ENCODE data around the gene EFCAB9. TPM values are rescaled to one million over a fixed set of nuclear protein-coding genes. Genes with fewer than 3 reads are reported as not detected.
"Not testable (repeated sequence)": the region's sequence is repeated elsewhere in the genome, so short reads cannot be mapped to it uniquely, and the experiment has no call there.

EFCAB9 gene
- not detected for polyA plus RNA-seq (2012; ENCODE audit: low read depth, missing spikeins)

DNA sequence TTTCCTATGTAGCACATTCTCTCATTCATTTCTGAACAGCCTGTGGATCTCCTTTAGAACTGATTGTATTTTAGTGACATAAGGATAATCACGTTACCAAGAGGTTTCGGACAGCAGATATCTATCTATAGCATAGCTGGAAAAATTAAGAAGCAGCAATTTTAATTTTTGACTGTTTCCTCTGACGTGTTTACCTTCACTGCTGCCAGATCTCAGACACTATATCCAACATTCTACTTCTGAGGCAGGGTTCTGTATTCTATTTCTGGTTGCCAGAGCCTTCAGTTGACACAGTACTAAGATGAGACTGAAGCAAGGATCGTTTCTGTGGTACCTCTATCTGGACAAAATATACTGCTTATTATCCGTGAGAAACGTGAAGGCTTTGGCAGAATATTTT lies at the start of gene EFCAB9:
TSS of gene EFCAB9 (plus strand) at position 301 of the 400 bp plus-strand sequence. CDS start at position 302, 1 bp downstream.
- TF ChIP-seq PAX5 (IDR thresholded peaks at IDR 0.05; ENCODE audit: insufficient read depth, low read length, severe bottlenecking) (no peak), POLR2A (IDR thresholded peaks at IDR 0.05; ENCODE audit: low read depth, low read length) (no peak), POU2F2 (IDR thresholded peaks at IDR 0.05; ENCODE audit: low read depth, low read length) (no peak), SPI1 (IDR thresholded peaks at IDR 0.05; ENCODE audit: low read depth, low read length) (no peak), POLR2AphosphoS5 (IDR thresholded peaks at IDR 0.05; ENCODE audit: low read depth, low read length) (no peak), TAF1 (IDR thresholded peaks at IDR 0.05; ENCODE audit: low read depth, low read length) (no peak)
- no peak for FAIRE-seq
- DNase-seq (ENCODE audit: insufficient read length, low spot score): no peak

DNA sequence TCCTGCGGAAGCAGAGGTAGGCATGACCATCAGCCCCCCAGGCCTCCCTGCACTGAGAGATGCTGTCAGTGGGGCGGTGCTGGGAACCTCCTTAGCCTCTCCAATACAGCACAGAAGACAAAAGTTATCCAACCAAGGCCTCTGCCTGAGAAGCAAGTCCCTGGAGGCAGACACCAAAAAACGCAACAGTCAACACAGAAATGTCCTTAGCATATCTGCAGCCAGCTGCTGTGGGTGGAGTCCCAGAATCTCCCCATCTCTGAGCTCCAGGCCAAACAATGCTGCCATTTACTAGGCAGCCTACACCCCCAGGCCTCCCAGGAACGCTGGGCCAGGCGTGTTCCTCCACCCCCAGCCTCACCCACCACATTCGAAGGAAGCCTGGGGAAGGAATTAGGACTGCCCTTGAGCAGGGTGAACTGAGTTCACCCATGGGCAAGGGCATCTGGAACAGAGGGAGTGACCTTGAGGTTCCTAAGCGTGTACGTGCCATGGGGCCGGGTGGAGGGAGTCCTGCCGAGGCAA lies 49.6 kb upstream of the EFCAB9 start:
- TF ChIP-seq POLR2AphosphoS5 (IDR thresholded peaks at IDR 0.05; ENCODE audit: low read depth, low read length) (no peak), POU2F2 (IDR thresholded peaks at IDR 0.05; ENCODE audit: low read depth, low read length) (no peak), TAF1 (IDR thresholded peaks at IDR 0.05; ENCODE audit: low read depth, low read length) (no peak), SPI1 (IDR thresholded peaks at IDR 0.05; ENCODE audit: low read depth, low read length) (no peak), PAX5 (IDR thresholded peaks at IDR 0.05; ENCODE audit: insufficient read depth, low read length, severe bottlenecking) (no peak), POLR2A (IDR thresholded peaks at IDR 0.05; ENCODE audit: low read depth, low read length) (no peak)
- no peak for DNase-seq (ENCODE audit: insufficient read length, low spot score)
- no peak for FAIRE-seq

DNA sequence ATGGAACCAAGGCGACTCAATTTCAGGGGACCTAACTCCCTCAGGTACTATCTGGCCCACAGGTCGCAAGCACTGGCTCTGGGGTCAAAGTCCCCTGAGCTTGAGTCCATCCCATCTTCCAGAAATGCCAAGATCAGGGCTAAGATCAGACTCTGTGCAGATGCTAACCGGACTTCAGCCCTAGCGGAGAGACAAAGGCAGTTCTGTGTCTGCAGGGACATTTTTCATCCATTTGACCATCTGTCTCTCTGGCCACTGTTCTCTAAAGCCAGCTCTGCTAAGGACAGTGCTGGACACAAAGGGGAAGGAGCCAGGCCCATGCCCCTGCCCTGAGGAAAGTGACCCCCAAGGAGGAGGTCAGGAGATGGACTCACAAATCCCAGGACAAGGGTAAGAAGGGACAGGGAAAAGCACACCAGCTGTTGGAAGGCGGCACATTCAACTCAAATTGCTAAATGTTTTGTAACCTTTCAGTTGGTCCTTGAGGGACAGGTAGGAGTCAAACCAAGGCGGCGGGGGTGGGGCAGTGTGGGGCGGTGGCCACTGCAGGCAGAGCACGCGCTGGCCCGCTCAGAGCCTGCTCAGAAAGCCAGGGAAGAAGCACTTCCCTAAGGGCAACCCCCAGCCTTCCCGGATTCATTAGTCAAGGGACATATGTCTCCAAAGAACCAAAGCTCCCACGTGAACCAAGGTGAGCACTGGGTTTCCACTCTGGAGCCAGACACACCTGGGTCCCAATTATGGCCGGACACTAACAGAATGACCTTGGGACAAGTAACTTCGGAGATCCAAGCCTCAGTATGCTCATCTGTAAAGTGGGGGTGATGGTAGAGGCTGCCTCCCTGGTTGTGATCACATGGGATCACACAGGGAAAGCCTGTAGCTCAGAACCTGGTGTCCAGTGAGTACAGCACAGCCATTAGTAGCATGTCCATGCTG lies 48.8 kb upstream of the EFCAB9 start:
- FAIRE-seq: no peak
- TF ChIP-seq POLR2A (IDR thresholded peaks at IDR 0.05; ENCODE audit: low read depth, low read length) (no peak), SPI1 (IDR thresholded peaks at IDR 0.05; ENCODE audit: low read depth, low read length) (no peak), TAF1 (IDR thresholded peaks at IDR 0.05; ENCODE audit: low read depth, low read length) (no peak), POLR2AphosphoS5 (IDR thresholded peaks at IDR 0.05; ENCODE audit: low read depth, low read length) (no peak), POU2F2 (IDR thresholded peaks at IDR 0.05; ENCODE audit: low read depth, low read length) (no peak), PAX5 (IDR thresholded peaks at IDR 0.05; ENCODE audit: insufficient read depth, low read length, severe bottlenecking) (no peak)
- no peak for DNase-seq (ENCODE audit: insufficient read length, low spot score)

DNA sequence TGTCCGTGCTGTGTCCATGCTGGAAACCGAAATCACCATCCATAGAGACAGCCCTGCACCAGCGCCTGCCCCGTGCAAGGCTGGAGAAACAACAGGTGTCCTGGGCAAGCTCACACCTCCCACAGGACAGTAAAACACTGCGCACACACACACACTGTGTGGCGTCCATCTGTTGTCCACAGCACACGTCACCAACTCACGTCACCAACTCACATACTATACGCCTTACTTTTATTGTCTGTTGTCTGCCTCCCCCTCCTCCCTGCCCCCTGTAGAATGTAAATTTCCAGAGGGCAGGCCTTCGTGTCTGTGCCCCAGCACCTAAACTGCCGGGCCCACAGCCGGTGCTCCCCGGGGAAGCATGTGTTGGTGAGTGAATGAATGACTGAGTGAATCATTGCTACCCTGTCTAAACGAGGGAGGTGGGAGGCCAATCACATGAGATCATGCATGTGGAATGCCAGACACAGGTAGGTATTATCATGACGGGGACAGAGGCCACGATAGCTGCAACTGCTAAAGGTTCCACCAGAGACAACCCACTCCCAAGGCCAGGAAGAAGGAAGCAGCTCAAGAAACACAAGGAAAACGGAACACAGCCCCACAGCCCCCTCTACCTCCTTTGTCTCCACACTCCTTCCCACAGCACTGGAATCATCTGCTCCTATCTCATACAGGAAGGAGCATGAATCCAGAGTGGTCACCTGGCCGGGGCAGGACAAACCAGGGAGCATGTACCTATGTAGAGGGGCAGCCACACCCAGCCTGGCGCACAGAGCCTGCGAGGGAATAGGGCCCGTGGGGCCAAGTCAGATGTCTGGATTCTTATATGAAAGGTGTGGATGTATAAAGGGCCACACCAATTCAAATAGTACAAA lies 47.9 kb upstream of the EFCAB9 start:
- FAIRE-seq (no peak), DNase-seq (ENCODE audit: insufficient read length, low spot score) (no peak)
- TF ChIP-seq TAF1 (IDR thresholded peaks at IDR 0.05; ENCODE audit: low read depth, low read length) (no peak), PAX5 (IDR thresholded peaks at IDR 0.05; ENCODE audit: insufficient read depth, low read length, severe bottlenecking) (no peak), POU2F2 (IDR thresholded peaks at IDR 0.05; ENCODE audit: low read depth, low read length) (no peak), POLR2AphosphoS5 (IDR thresholded peaks at IDR 0.05; ENCODE audit: low read depth, low read length) (no peak)

DNA sequence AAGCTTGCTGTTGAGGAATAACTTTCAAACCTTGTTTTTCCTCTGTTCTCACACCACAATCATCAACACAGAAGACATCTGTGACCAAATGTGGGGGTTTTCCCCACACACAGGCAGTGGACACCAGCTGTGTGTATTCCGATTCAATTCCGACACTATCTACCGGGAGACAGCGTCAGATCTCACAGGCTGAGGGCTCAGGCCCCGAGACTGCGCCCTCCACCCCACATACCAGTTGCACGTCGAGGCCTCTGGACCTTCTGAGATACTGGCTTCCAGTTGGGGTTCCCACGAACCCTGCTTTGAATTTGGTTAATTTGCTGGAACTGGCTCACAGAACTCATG lies 47.3 kb upstream of the EFCAB9 start:
- FAIRE-seq (no peak), DNase-seq (ENCODE audit: insufficient read length, low spot score) (no peak)
- no peak for TF ChIP-seq POLR2A (IDR thresholded peaks at IDR 0.05; ENCODE audit: low read depth, low read length)
- no peak for TF ChIP-seq SPI1 (IDR thresholded peaks at IDR 0.05; ENCODE audit: low read depth, low read length)
- TF ChIP-seq POLR2AphosphoS5 (IDR thresholded peaks at IDR 0.05; ENCODE audit: low read depth, low read length): no peak
- TF ChIP-seq TAF1 (IDR thresholded peaks at IDR 0.05; ENCODE audit: low read depth, low read length): no peak
- no peak for TF ChIP-seq PAX5 (IDR thresholded peaks at IDR 0.05; ENCODE audit: insufficient read depth, low read length, severe bottlenecking)
- TF ChIP-seq POU2F2 (IDR thresholded peaks at IDR 0.05; ENCODE audit: low read depth, low read length): no peak

DNA sequence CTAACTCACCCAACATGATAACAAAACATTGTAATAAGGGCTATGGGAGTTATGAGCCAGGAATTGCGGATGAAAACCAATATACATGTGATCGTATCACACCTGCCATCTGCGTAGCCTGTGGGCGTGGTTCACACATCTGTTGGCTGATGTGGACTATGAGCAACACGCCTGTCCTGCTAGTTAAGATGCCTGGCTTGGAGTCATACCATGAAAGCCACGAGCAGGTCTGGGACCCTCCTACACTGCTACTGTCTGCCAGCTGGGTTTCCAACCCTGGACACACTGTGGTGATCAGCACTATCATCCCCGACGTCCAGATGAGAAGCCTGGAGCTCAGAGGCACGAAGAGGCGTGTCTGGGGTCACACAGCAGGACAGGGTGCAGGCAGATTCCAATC lies 46.1 kb upstream of the EFCAB9 start:
- TF ChIP-seq POLR2A (IDR thresholded peaks at IDR 0.05; ENCODE audit: low read depth, low read length): no peak
- no peak for TF ChIP-seq SPI1 (IDR thresholded peaks at IDR 0.05; ENCODE audit: low read depth, low read length)
- TF ChIP-seq POU2F2 (IDR thresholded peaks at IDR 0.05; ENCODE audit: low read depth, low read length): no peak
- no peak for TF ChIP-seq POLR2AphosphoS5 (IDR thresholded peaks at IDR 0.05; ENCODE audit: low read depth, low read length)
- TF ChIP-seq PAX5 (IDR thresholded peaks at IDR 0.05; ENCODE audit: insufficient read depth, low read length, severe bottlenecking): no peak
- TF ChIP-seq TAF1 (IDR thresholded peaks at IDR 0.05; ENCODE audit: low read depth, low read length): no peak
- no peak for FAIRE-seq
- no peak for DNase-seq (ENCODE audit: insufficient read length, low spot score)

DNA sequence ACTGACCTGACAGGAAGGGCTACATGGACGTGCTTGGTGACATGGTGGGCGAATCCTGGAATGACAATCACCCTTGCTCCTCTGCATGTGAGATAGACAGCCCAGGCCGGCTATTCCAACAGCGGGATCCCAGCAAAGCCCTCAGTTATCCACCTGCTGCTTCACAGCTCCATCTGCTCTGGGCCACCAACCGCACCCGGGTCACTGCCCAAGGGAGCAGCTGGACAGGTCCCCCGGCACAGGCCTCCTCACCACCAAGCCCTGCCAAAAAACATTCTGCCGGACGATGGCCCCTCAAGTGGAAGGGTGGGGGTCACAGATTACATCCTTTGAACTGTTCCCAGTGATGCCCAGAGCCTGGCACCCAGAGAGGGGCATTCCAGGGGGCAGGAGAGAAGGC lies 45.6 kb upstream of the EFCAB9 start:
- FAIRE-seq: no peak

DNA sequence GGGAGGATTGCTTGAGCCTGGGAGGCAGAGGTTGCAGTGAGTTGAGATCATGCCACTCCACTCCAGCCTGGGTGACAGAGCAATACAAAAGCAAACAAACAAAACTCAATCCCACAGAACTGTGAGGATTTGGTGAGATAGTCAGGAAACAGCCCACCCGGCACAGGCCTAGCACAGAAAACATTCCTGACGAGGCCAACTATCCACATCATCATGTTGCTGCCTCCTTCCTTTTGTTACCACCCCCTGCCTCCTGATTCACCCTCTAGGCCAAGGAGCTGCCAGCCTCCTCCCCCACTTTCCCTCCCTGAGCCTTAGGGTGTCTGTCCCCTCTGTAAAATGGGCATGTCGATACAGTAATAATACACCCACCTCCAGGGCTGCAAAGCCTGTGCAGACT lies 44.9 kb upstream of the EFCAB9 start:
- no peak for DNase-seq (ENCODE audit: insufficient read length, low spot score)
- no peak for FAIRE-seq

More for the DNA sequence above, 45.6 kb upstream of the EFCAB9 start:
- no peak for TF ChIP-seq TAF1 (IDR thresholded peaks at IDR 0.05; ENCODE audit: low read depth, low read length)
- no peak for TF ChIP-seq PAX5 (IDR thresholded peaks at IDR 0.05; ENCODE audit: insufficient read depth, low read length, severe bottlenecking)
- no peak for TF ChIP-seq POLR2A (IDR thresholded peaks at IDR 0.05; ENCODE audit: low read depth, low read length)
- no peak for TF ChIP-seq POLR2AphosphoS5 (IDR thresholded peaks at IDR 0.05; ENCODE audit: low read depth, low read length)
- no peak for TF ChIP-seq SPI1 (IDR thresholded peaks at IDR 0.05; ENCODE audit: low read depth, low read length)
- no peak for TF ChIP-seq POU2F2 (IDR thresholded peaks at IDR 0.05; ENCODE audit: low read depth, low read length)
- no peak for DNase-seq (ENCODE audit: insufficient read length, low spot score)

DNA sequence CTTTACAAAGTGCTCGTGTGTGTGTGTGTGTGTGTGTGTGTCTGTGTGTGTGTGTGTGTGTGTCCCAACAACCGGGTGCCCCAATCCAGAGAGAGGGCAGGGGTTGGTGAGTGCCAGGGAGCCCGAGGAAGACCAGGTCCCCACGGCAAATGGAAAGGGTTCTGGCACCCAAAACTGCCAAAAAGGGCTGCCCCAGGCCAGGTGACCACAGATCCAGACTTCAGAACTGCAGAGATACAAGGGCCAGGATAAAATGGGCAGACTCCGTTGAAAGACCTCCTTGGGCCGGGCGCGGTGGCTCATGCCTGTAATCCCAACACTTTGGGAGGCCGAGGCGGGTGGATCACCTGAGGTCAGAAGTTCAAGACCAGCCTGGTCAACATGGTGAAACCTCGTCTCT lies 44.5 kb upstream of the EFCAB9 start:
- DNase-seq (ENCODE audit: insufficient read length, low spot score); FAIRE-seq: not testable (repeated sequence)

More for the DNA sequence above, 44.9 kb upstream of the EFCAB9 start:
- TF ChIP-seq TAF1 (IDR thresholded peaks at IDR 0.05; ENCODE audit: low read depth, low read length): no peak
- no peak for TF ChIP-seq POLR2AphosphoS5 (IDR thresholded peaks at IDR 0.05; ENCODE audit: low read depth, low read length)
- no peak for TF ChIP-seq POLR2A (IDR thresholded peaks at IDR 0.05; ENCODE audit: low read depth, low read length)
- no peak for TF ChIP-seq PAX5 (IDR thresholded peaks at IDR 0.05; ENCODE audit: insufficient read depth, low read length, severe bottlenecking)
- TF ChIP-seq POU2F2 (IDR thresholded peaks at IDR 0.05; ENCODE audit: low read depth, low read length): no peak
- no peak for TF ChIP-seq SPI1 (IDR thresholded peaks at IDR 0.05; ENCODE audit: low read depth, low read length)
